ENCODE results near the gene NUSAP1.

Gene NUSAP1

GRCh38 chr15:41284427-41285177 is 48.1 kb upstream of the NUSAP1 start:
- H3K4me1 ChIP-seq (ENCODE audit: control insufficient read depth in 1 of 2, insufficient read depth in 2 of 2, low read length in 2 of 2), result peaks cover 3 to 9% of the 10 kb centered on the region in 2 experiments
- peak overlapping the region; percentile 87 for H2BK120ac ChIP-seq (ENCODE audit: insufficient read depth, low read length, poor library complexity)
- H3K9me3 ChIP-seq (ENCODE audit: insufficient read depth, low read depth, low read length), result peaks cover 1% of the 10 kb centered on the region
- H3K27ac ChIP-seq (ENCODE audit: low read depth, low read length), result peak overlapping the region; percentile 69
- H3K14ac ChIP-seq (ENCODE audit: low read length), result peak overlapping the region; percentile 98
- peak overlapping the region; percentile 80 for H3K4ac ChIP-seq (ENCODE audit: low read depth, low read length)
- H3K18ac ChIP-seq (ENCODE audit: low read length), result peak overlapping the region; percentile 99
- peak overlapping the region; percentile 100 for H3K4me3 ChIP-seq (ENCODE audit: low read depth, low read length)
- H2BK12ac ChIP-seq (ENCODE audit: low read length), result no peak overlapping the region
- peak overlapping the region; percentile 47 for H2AFZ ChIP-seq (ENCODE audit: insufficient read depth, low read length, poor library complexity)
- H2BK5ac ChIP-seq (ENCODE audit: low read depth, low read length, poor library complexity), result peak overlapping the region; percentile 60
- peak overlapping the region; percentile 91 for H4K91ac ChIP-seq (ENCODE audit: low read depth, low read length)
- H3K9ac ChIP-seq (ENCODE audit: low read length), result peak overlapping the region; percentile 100
- H3K27me3 ChIP-seq (ENCODE audit: insufficient read depth, low read length), result no peaks in the 10 kb centered on the region
- H4K12ac ChIP-seq (ENCODE audit: low read depth, low read length), result peak overlapping the region; percentile 95
- H3K4me2 ChIP-seq (ENCODE audit: low read length), result peak overlapping the region; percentile 91
- H2AK5ac ChIP-seq (ENCODE audit: low read length), result peak overlapping the region; percentile 64
- peaks cover 9% of the 10 kb centered on the region for H3K79me2 ChIP-seq (ENCODE audit: control insufficient read depth, insufficient read depth, low read length, poor library complexity)
- peaks cover 11% of the 10 kb centered on the region for H3K79me1 ChIP-seq (ENCODE audit: low read length)
- H4K8ac ChIP-seq (ENCODE audit: low read depth, low read length), result peak overlapping the region; percentile 96
- peaks cover 17 to 27% of the 10 kb centered on the region in 2 experiments for H3K36me3 ChIP-seq (ENCODE audit: control insufficient read depth in 1 of 2, insufficient read depth in 2 of 2, low read length in 2 of 2)
- DNase-seq, result peak in 1 of 2 donors; percentile 10
- no peak overlapping the region for H3K23ac ChIP-seq (ENCODE audit: low read length)
- WGBS (ENCODE audit: extremely low coverage, insufficient coverage, insufficient read length), result no CpG with 5 or more reads among the region's 20 CpGs

- Histone ChIP-seq H3K14ac (ENCODE audit: low read length) (no peak overlapping the region), H3K9ac (ENCODE audit: low read length) (no peak overlapping the region), H3K23ac (ENCODE audit: low read length) (no peak overlapping the region), H3K4me2 (ENCODE audit: low read length) (peak overlapping the region; percentile 91), H2BK12ac (ENCODE audit: low read length) (peak overlapping the region; percentile 71), H2BK5ac (ENCODE audit: low read depth, low read length, poor library complexity) (peak overlapping the region; percentile 31), H3K79me2 (ENCODE audit: control insufficient read depth, insufficient read depth, low read length, poor library complexity) (peaks cover 9% of the 10 kb centered on the region), H3K27me3 (ENCODE audit: insufficient read depth, low read length) (no peaks in the 10 kb centered on the region), H3K4me3 (ENCODE audit: low read depth, low read length) (peak overlapping the region; percentile 48), H3K36me3 (ENCODE audit: control insufficient read depth in 1 of 2, insufficient read depth in 2 of 2, low read length in 2 of 2) (peaks cover 17 to 23% of the 10 kb centered on the region in 2 experiments), H4K91ac (ENCODE audit: low read depth, low read length) (peak overlapping the region; percentile 24), H3K79me1 (ENCODE audit: low read length) (peaks cover 11% of the 10 kb centered on the region), H2BK120ac (ENCODE audit: insufficient read depth, low read length, poor library complexity) (no peak overlapping the region), H3K9me3 (ENCODE audit: insufficient read depth, low read depth, low read length) (peaks cover 1% of the 10 kb centered on the region), H2AFZ (ENCODE audit: insufficient read depth, low read length, poor library complexity) (no peak overlapping the region), H3K4ac (ENCODE audit: low read depth, low read length) (peak overlapping the region; percentile 83), H3K4me1 (ENCODE audit: control insufficient read depth in 1 of 2, insufficient read depth in 2 of 2, low read length in 2 of 2) (peaks cover 3 to 9% of the 10 kb centered on the region in 2 experiments), H3K27ac (ENCODE audit: low read depth, low read length) (no peak overlapping the region), H4K8ac (ENCODE audit: low read depth, low read length) (peak overlapping the region; percentile 60), H3K18ac (ENCODE audit: low read length) (no peak overlapping the region), H4K12ac (ENCODE audit: low read depth, low read length) (peak overlapping the region; percentile 43), H2AK5ac (ENCODE audit: low read length) (no peak overlapping the region)
- no CpG with 5 or more reads among the region's 7 CpGs for WGBS (ENCODE audit: extremely low coverage, insufficient coverage, insufficient read length)
- no peak for DNase-seq
Observed at GRCh38 chr15:41285285-41285684, 47.4 kb upstream of the NUSAP1 start.

GRCh38 chr15:41286665-41287333 is 45.9 kb upstream of the NUSAP1 start:
- H2BK120ac ChIP-seq (ENCODE audit: insufficient read depth, low read length, poor library complexity), result no peak overlapping the region
- no peak overlapping the region for H3K23ac ChIP-seq (ENCODE audit: low read length)
- H3K4me2 ChIP-seq (ENCODE audit: low read length), result no peak overlapping the region
- H3K9ac ChIP-seq (ENCODE audit: low read length), result no peak overlapping the region
- H3K27me3 ChIP-seq (ENCODE audit: insufficient read depth, low read length), result no peaks in the 10 kb centered on the region
- peaks cover 9% of the 10 kb centered on the region for H3K79me2 ChIP-seq (ENCODE audit: control insufficient read depth, insufficient read depth, low read length, poor library complexity)
- no peak overlapping the region for H3K4me3 ChIP-seq (ENCODE audit: low read depth, low read length)
- peaks cover 19 to 25% of the 10 kb centered on the region in 2 experiments for H3K36me3 ChIP-seq (ENCODE audit: control insufficient read depth in 1 of 2, insufficient read depth in 2 of 2, low read length in 2 of 2)
- H3K4ac ChIP-seq (ENCODE audit: low read depth, low read length), result no peak overlapping the region
- H3K27ac ChIP-seq (ENCODE audit: low read depth, low read length), result no peak overlapping the region
- H3K4me1 ChIP-seq (ENCODE audit: control insufficient read depth in 1 of 2, insufficient read depth in 2 of 2, low read length in 2 of 2), result peaks cover 3 to 9% of the 10 kb centered on the region in 2 experiments
- H2BK12ac ChIP-seq (ENCODE audit: low read length), result no peak overlapping the region
- no peak overlapping the region for H4K91ac ChIP-seq (ENCODE audit: low read depth, low read length)
- H2BK5ac ChIP-seq (ENCODE audit: low read depth, low read length, poor library complexity), result no peak overlapping the region
- H2AFZ ChIP-seq (ENCODE audit: insufficient read depth, low read length, poor library complexity), result no peak overlapping the region
- H3K9me3 ChIP-seq (ENCODE audit: insufficient read depth, low read depth, low read length), result peaks cover 1% of the 10 kb centered on the region
- peak in 1 of 2 donors; percentile 42 for DNase-seq
- H4K8ac ChIP-seq (ENCODE audit: low read depth, low read length), result no peak overlapping the region
- no peak overlapping the region for H3K18ac ChIP-seq (ENCODE audit: low read length)
- no peak overlapping the region for H2AK5ac ChIP-seq (ENCODE audit: low read length)
- no peak overlapping the region for H3K14ac ChIP-seq (ENCODE audit: low read length)
- WGBS (ENCODE audit: extremely low coverage, insufficient coverage, insufficient read length), result no CpG with 5 or more reads among the region's 6 CpGs
- H3K79me1 ChIP-seq (ENCODE audit: low read length), result peaks cover 11% of the 10 kb centered on the region
- H4K12ac ChIP-seq (ENCODE audit: low read depth, low read length), result no peak overlapping the region

GRCh38 chr15:41288464-41288863 is 44.2 kb upstream of the NUSAP1 start:
- H3K18ac ChIP-seq (ENCODE audit: low read length), result no peak overlapping the region
- no peak for DNase-seq
- H2AFZ ChIP-seq (ENCODE audit: insufficient read depth, low read length, poor library complexity), result no peak overlapping the region
- no peak overlapping the region for H3K23ac ChIP-seq (ENCODE audit: low read length)
- H3K4me1 ChIP-seq (ENCODE audit: control insufficient read depth in 1 of 2, insufficient read depth in 2 of 2, low read length in 2 of 2), result peaks cover 3 to 4% of the 10 kb centered on the region in 2 experiments
- no peak overlapping the region for H3K14ac ChIP-seq (ENCODE audit: low read length)
- no peak overlapping the region for H4K91ac ChIP-seq (ENCODE audit: low read depth, low read length)
- H2BK120ac ChIP-seq (ENCODE audit: insufficient read depth, low read length, poor library complexity), result no peak overlapping the region
- H2BK12ac ChIP-seq (ENCODE audit: low read length), result no peak overlapping the region
- WGBS (ENCODE audit: extremely low coverage, insufficient coverage, insufficient read length), result no CpG with 5 or more reads among the region's 1 CpG
- no peak overlapping the region for H3K4me2 ChIP-seq (ENCODE audit: low read length)
- H4K12ac ChIP-seq (ENCODE audit: low read depth, low read length), result no peak overlapping the region
- H4K8ac ChIP-seq (ENCODE audit: low read depth, low read length), result no peak overlapping the region
- H2BK5ac ChIP-seq (ENCODE audit: low read depth, low read length, poor library complexity), result no peak overlapping the region
- H3K27me3 ChIP-seq (ENCODE audit: insufficient read depth, low read length), result no peaks in the 10 kb centered on the region
- no peak overlapping the region for H3K27ac ChIP-seq (ENCODE audit: low read depth, low read length)
- peaks cover 1% of the 10 kb centered on the region for H3K9me3 ChIP-seq (ENCODE audit: insufficient read depth, low read depth, low read length)
- peaks cover 9% of the 10 kb centered on the region for H3K79me2 ChIP-seq (ENCODE audit: control insufficient read depth, insufficient read depth, low read length, poor library complexity)
- H3K4me3 ChIP-seq (ENCODE audit: low read depth, low read length), result no peak overlapping the region
- peaks cover 19 to 25% of the 10 kb centered on the region in 2 experiments for H3K36me3 ChIP-seq (ENCODE audit: control insufficient read depth in 1 of 2, insufficient read depth in 2 of 2, low read length in 2 of 2)
- H3K79me1 ChIP-seq (ENCODE audit: low read length), result peaks cover 6% of the 10 kb centered on the region
- no peak overlapping the region for H3K4ac ChIP-seq (ENCODE audit: low read depth, low read length)
- H3K9ac ChIP-seq (ENCODE audit: low read length), result no peak overlapping the region
- no peak overlapping the region for H2AK5ac ChIP-seq (ENCODE audit: low read length)
